ENCODE data around the gene VMP1.

- TF ChIP-seq REST (IDR thresholded peaks at IDR 0.05; ENCODE audit: insufficient replicate concordance, low read depth) (no peak), CTCF (IDR thresholded peaks at IDR 0.05; ENCODE audit: insufficient read depth, low read length) (no peak), POLR2AphosphoS5 (IDR thresholded peaks at IDR 0.05; ENCODE audit: low read depth) (no peak), GABPA (IDR thresholded peaks at IDR 0.05; ENCODE audit: low read depth) (no peak), SPI1 (IDR thresholded peaks at IDR 0.05; ENCODE audit: borderline replicate concordance, low read depth) (no peak)
These were observed 125.5 kb downstream of the VMP1 start for GRCh38 chr17:59832883-59833379.
